Left ventricle myocardium superior (tissue), 1 donor: ENCODE results near the gene NHLRC3. TPM values are rescaled to one million over a fixed set of nuclear protein-coding genes. Genes with fewer than 3 reads are reported as not detected.
"Not testable (repeated sequence)": the region's sequence is repeated elsewhere in the genome, so short reads cannot be mapped to it uniquely, and the experiment has no call there.

Experiments
- ATAC-seq: fragments of 200-7000 bp; cut with Tn5 transposase; one replicate; pipeline ENCODE4 v1.9.1; 2020; ENCODE audit warnings: mild to moderate bottlenecking, moderate library complexity
- DNase-seq: peaks from one replicate; pipeline ENCODE4 v3.0.0-alpha.2; 2020
- intact Hi-C: fragments of 100-400 bp; cut with micrococcal nuclease; formaldehyde crosslinking; loops from one replicate; pipeline ENCODE4 v1.11.0; 2022
- total RNA-seq: library from RNA; stranded (reverse); fragmentation: NEBNext Ultra II Directional; extraction: Animal tissue kit (Norgen Biotek cat#: 25700); gene quantifications from one replicate; pipeline ENCODE4 v1.2.1, GENCODE V29; 2021
- donor health status: DM: no; HTN: yes; CAD: no; lungs with severe emphysema.

Gene NHLRC3
- total RNA-seq, 1 donor from 2014 or later: 10.6 TPM

- ATAC-seq (peak; percentile 24), DNase-seq (peak; percentile 43)
- intact Hi-C loops: no loop called here
Observed at GRCh38 chr13:39038569-39039030, 344 bp downstream of the NHLRC3 start.

GRCh38 chr13:39039041-39039440, 785 bp downstream of the NHLRC3 start:
- intact Hi-C loops: no loop called here
- no peak for ATAC-seq
- no peak for DNase-seq

GRCh38 chr13:39040206-39040605, 1.9 kb downstream of the NHLRC3 start:
- intact Hi-C loops: no loop called here
- DNase-seq (no peak), ATAC-seq (no peak)

GRCh38 chr13:39044536-39044935, 6.3 kb downstream of the NHLRC3 start:
- ATAC-seq: no peak
- intact Hi-C loops: no loop called here
- DNase-seq: no peak

GRCh38 chr13:39047560-39047959, 9.3 kb downstream of the NHLRC3 start:
- no peak for DNase-seq
- intact Hi-C loops: no loop called here
- ATAC-seq: no peak

- no peak for ATAC-seq
- intact Hi-C loops: no loop called here
- DNase-seq: no peak
Observed at GRCh38 chr13:39048806-39049205, 10.6 kb downstream of the NHLRC3 start.

GRCh38 chr13:39049274-39049673, 11.0 kb downstream of the NHLRC3 start:
- DNase-seq: no peak
- intact Hi-C loops: no loop called here
- no peak for ATAC-seq

GRCh38 chr13:39051157-39051556, 12.9 kb downstream of the NHLRC3 start:
- ATAC-seq: no peak
- intact Hi-C loops: loop anchor here (5.0 to 10.0 kb wide), 2 partner anchors 214 to 566 kb away; no protein-coding TSS in a partner anchor

GRCh38 chr13:39052944-39053343, 14.7 kb downstream of the NHLRC3 start:
- DNase-seq: no peak
- intact Hi-C loops: loop anchor here (5.0 to 10.0 kb wide), 2 partner anchors 212 to 564 kb away; no protein-coding TSS in a partner anchor
- ATAC-seq: no peak

More at GRCh38 chr13:39051157-39051556, 12.9 kb downstream of the NHLRC3 start:
- DNase-seq: no peak

GRCh38 chr13:39054112-39054511, 15.9 kb downstream of the NHLRC3 start:
- ATAC-seq: no peak
- DNase-seq: no peak
- intact Hi-C loops: loop anchor here (5.0 to 10.0 kb wide), 2 partner anchors 211 to 563 kb away; no protein-coding TSS in a partner anchor

GRCh38 chr13:39056018-39056417, 17.8 kb downstream of the NHLRC3 start:
- no peak for DNase-seq
- intact Hi-C loops: loop anchor here (10.0 kb wide), 1 partner anchor 209 kb away; no protein-coding TSS in a partner anchor

GRCh38 chr13:39058040-39058439, 19.8 kb downstream of the NHLRC3 start:
- DNase-seq: no peak
- intact Hi-C loops: loop anchor here (10.0 kb wide), 1 partner anchor 207 kb away; no protein-coding TSS in a partner anchor
- ATAC-seq: no peak

More at GRCh38 chr13:39056018-39056417, 17.8 kb downstream of the NHLRC3 start:
- ATAC-seq: no peak

- no peak for ATAC-seq
- intact Hi-C loops: no loop called here
- DNase-seq: no peak
Observed at GRCh38 chr13:39062004-39062403, 23.7 kb downstream of the NHLRC3 start.

GRCh38 chr13:39072842-39073241, 34.6 kb downstream of the NHLRC3 start:
- ATAC-seq (no peak), DNase-seq (no peak)
- intact Hi-C loops: no loop called here

GRCh38 chr13:39073983-39074382, 35.7 kb downstream of the NHLRC3 start:
- DNase-seq (no peak), ATAC-seq (no peak)
- intact Hi-C loops: no loop called here

GRCh38 chr13:39086251-39086945, 48.1 kb downstream of the NHLRC3 start:
- ATAC-seq, DNase-seq, intact Hi-C loops: not testable (repeated sequence)

- DNase-seq (no peak), ATAC-seq (no peak)
- intact Hi-C loops: no loop called here
Observed at GRCh38 chr13:39091586-39091985, 53.3 kb downstream of the NHLRC3 start.

GRCh38 chr13:39095500-39095899, 57.2 kb downstream of the NHLRC3 start:
- no peak for DNase-seq
- intact Hi-C loops: no loop called here
- no peak for ATAC-seq

GRCh38 chr13:39099231-39099630, 61.0 kb downstream of the NHLRC3 start:
- no peak for DNase-seq
- ATAC-seq: no peak
- intact Hi-C loops: no loop called here
